Hematopoietic multipotent progenitor cell treated with erythropoietin and hydrocortisone succinate and interleukin-3 and kit ligand, for 17 days (in vitro differentiated cells): ENCODE results near the gene CPXM2.

ENCODE experiments used
- DNase-seq: peaks from one replicate; pipeline ENCODE4 v3.0.0-alpha.2; 2015; ENCODE audit warnings: low spot score

Gene CPXM2

GRCh38 chr10:123904834-123905409 is 13.3 kb upstream of the CPXM2 start:
- DNase-seq, result no peak

GRCh38 chr10:123903621-123904020 is 12.0 kb upstream of the CPXM2 start:
- no peak for DNase-seq

DNA sequence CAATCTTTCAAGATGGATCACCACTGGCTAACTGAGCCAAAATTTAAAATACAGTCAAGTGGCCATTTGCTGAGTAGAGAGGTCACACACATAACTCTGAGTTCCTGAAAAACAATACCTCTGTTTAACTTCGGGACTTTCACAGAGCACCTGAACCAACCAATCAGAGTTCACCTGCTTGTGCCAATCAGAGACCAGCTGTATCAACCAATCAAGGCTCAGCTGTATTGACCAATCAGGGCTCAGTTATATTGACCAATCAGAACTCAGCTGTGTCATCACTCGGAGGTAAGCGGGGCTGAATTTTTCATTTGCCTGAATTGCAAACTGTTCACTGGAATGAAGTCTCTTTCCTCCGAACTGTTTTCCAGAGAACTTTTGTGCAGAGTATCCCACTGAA is 10.0 kb upstream of the CPXM2 start:
- no peak for DNase-seq

DNA sequence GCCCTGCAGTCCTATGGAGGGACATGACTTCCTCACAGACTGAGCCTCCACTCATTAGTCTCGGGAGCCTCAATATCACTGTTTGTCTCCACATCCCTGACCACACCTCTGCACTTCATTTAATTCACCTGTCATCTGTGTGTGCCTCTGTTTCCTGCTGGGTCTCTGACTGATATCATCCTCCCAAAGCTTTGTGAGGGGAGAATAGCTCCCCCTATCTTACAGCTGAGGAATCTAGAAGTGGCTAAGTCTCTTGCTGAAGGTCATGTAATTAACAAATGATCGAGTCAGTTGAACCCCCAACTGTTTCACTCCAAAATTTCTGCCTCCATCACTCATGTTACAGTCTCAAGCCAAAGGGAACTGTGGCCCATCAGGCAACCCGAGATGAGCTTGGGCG is 5.5 kb upstream of the CPXM2 start:
- no peak for DNase-seq

DNA sequence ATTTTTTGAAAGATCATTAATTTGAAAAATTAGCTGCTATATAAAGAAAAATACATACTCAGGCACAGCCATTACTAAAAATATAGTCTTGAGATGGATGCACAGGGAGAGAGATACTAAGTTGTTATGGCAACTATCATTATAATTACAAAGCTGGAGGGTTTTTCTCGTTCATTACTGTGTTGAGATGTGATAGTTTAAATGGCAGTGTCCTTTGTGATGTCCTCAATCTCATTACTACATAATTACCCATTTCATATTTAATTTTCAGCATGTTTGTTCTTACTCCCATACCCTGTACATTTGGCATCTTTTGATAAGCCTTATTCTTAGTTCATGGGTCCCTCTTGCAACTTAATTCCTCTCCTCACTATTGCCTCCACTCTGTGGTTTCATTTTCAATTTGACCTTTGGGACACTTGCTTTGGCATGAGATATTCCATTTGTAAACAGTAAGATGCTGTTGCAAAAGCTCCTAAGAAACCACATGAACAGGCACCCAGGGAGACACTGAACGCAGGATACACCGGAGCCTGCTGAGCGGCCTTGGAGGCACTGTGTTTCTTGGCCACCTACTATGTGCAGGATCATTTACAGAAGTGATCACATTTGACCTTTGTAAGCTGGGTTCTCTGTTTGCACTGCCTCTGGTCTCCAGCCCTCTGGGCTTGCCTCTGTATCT is 4.8 kb upstream of the CPXM2 start:
- DNase-seq, result no peak

DNA sequence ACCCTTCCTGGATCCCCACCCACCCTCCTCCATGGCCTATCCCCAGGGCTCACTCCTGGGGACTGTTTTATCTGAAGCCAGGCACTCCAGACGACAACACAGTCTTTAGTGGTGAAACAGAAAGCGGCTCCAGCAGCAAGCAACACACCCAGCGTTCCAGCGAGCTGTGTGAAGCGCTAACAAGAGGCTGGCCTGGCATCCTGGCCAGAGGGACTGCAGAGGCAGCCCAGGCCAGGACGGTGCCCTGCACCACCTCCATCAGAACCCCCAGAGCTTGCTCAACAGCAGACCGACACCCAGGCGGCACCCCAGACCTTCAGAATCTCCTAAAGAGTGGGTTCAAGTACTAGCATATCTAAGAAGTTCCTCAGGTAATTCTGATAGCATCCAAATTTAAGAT is 2.0 kb upstream of the CPXM2 start:
- no peak for DNase-seq

DNA sequence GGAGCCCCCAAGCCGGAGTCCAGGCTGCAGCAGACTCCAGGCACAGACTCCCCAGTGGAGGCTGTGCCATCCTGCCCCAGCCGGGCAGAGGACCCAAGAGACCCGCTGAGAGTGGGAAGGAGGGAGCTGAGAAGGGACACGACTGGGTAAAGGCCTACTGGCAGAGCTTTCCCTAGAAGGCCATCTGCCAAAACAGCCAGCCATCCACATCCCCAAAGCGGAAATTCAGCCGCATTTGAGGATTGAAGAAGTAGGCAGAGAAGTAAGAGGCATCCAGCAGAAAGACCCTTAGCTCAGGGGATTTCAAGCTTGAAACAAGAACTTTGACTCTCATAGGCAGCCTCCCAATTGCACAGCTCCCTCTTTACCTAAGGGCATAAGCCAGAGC is 857 bp downstream of the CPXM2 start:
- DNase-seq, result no peak

DNA sequence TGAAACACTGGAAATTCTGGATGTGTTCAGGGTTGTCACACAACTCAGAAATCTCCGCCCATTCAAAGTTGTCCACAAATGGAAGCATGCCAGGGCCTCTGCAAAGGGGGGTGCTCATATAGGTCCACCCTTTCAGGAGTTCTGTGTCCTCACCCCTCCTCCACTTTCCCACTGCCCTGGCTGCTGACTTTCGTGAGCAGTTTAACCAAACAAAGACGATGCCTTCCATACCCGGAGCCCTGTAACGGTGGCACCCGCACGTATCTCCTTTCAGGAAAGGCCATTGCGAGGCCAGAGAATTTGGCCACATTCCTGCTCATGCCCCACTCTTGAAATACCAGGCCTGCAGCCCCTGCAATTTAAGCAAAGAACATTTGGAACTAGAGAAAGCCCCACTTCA is 1.4 kb downstream of the CPXM2 start:
- no peak for DNase-seq

DNA sequence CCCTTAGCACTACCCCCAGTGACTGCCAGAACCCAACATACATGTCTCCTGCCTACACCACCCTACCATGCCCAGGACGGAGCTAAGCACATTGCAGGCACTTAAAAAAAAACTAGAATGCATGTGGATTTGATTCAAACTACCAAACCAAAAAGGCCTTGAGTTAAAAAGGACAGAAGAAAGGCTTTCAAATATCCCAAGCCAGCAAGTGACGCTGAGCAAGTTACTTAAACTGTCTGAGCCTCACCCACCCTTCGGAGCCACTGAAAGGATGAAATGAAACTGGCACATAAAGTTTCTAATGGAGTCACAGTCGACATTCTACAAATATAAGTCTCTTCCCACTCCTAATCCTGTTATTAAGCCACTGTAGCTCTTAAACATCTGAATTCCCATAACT is 1.8 kb downstream of the CPXM2 start:
- DNase-seq, result no peak

GRCh38 chr10:123888751-123889150 is 2.9 kb downstream of the CPXM2 start:
- DNase-seq, result no peak

- no peak for DNase-seq
These were observed 3.4 kb downstream of the CPXM2 start for GRCh38 chr10:123888256-123888655.

DNA sequence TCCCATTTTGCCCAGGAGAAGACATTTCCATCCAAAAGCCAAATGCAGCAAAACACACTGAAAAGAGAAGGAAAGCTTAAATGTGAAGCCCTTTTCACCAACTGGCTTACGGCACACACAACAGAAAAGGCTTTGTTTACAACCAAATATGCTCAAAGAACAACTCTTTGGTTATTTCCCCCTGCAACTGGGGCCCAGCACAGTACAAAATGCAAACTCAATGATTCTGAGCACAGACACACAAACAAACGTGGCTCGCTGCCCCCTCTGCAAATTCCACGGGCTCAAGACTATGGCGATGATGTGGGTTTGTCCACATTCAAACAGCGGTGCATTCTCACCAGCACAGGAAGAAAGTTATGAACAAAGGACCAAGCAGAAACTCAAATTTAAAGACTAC is 5.3 kb downstream of the CPXM2 start:
- no peak for DNase-seq

DNA sequence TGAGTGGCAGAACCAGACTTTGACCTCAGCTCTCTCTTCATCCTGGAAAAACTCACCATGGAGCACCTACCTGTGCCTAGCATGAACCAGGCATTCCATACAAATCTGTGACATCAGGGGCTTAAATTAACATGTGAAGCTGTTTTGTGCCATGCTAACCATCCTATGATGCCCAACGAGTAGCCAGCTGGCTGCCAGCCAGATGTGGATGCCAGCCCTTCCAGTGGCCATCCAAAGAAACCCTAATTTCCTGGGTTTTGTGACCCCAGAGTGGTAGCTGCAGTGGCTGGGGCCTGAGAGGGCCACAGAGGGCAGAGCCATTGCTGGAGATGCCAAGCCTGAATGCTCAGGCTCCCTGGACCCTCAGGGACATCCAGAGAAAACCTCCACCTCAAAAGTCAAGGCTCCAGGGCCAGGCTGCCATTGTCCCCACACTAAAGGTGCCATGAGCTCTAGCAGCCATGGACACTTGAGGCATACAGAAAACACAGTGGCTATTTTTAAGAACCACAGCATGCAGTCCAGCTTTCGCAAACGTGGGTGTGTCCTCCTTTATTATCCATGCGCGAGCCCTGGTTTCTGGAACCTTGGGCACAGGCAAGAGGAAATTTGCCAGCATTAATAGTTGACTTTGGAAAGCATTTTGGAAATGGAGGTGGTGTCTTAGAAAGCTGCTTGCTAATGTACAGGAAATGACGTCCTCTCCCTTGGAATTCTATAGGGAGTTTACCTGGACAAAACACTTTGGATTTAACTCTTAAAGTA is 6.0 kb downstream of the CPXM2 start:
- no peak for DNase-seq

DNA sequence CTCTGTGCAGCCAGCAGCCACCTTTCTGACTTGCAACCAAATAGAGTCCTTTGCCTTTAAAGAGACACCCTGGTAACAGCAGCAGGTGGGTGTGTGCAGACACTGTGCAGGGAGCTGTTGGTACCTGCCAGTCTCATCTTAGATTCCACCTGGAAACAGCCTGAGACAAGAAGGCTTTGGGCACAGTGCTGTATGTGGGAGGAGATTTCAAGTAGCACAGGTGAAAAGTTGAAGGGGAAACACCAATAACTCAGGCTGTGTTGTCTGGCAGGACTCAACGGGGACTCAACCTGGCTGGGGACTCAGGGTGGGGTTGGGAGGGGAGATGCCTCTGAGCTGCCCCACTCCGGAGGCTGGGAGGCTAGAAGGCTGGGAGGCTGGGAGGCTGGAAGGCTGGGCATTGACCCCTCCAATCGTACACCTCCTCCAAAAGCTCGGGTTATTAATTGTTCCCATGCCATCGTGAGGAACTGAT is 6.7 kb downstream of the CPXM2 start:
- no peak for DNase-seq

GRCh38 chr10:123884351-123884906 is 7.2 kb downstream of the CPXM2 start:
- no peak for DNase-seq

DNA sequence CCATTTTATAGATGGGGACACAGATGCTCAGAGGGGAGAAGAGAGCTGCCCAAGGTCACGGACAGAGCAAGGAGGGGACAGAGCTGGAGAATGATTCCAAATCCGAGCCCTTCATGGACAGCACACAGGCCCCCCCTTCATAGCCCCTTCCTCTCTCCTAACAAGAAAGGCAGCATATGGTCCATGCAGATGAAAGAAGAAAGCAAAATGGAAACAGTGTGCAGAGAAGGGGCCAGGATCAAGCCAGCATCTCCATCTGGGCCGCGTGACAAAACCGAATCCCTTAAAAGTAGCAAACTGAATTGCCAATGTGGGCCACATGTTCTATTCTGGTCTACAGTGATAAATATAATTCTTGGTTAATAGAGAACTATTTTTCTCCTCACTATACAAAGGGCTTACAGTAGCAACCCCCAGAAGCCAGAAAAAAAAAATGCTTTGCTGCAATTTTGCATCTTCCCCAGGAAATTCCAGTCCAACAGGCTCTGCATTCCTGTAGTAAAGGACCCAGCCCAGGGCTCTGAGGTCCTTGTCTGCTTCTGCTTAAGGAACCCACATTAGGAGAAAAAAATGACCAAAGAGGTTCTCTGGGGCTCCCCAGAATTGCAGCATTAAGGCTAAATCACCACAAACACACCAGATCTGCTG is 7.8 kb downstream of the CPXM2 start:
- no peak for DNase-seq

DNA sequence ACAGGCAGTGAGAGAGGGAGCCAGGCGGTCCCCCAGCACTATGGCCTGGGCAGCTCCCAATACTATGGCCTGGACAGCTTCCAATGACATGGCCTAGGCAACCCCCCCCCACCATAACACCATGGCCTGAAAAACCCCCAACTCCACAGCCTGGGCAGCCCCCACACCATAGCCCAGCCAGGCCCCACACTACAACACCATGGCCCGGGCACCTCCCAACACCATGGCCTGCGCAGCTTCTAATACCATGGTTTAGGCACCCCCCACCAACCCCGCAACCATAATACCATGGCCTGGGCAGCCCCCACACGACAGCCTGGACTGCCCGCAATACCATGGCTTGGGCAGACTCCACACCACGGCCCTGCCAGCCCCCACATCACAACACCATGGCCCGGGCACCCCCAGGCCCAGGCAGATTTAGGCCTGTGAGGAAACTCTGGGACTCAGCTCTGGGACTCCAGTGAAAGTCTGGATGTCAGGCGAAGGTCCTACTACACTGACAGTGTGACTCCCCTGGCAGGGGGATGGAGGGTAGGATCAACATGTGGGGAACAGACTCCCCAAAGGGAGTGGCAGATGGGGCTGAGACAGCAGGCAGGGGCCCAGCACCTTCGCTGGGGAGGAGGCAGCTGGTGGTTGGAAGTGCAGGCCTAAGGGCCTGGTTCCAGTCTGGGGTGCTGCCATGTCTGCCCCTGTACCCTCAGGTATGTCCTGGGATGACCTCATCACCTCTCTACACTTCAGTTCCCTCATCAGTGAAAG is 8.7 kb downstream of the CPXM2 start:
- DNase-seq, result no peak

GRCh38 chr10:123882177-123882576 is 9.4 kb downstream of the CPXM2 start:
- no peak for DNase-seq

GRCh38 chr10:123879606-123880257 is 11.9 kb downstream of the CPXM2 start:
- DNase-seq, result no peak

GRCh38 chr10:123878666-123879303 is 12.8 kb downstream of the CPXM2 start:
- DNase-seq, result no peak

- no peak for DNase-seq
These were observed 21.3 kb downstream of the CPXM2 start for GRCh38 chr10:123870260-123870659.
